Measurements from ENCODE around the gene SCAF1.

The SCAF1 gene

GRCh38 chr19:49635530-49636232, 6.3 kb upstream of the SCAF1 start:
- Histone ChIP-seq H3K9ac (ENCODE audit: low read length) (no peak overlapping the region), H3K4me3 (ENCODE audit: low read depth, low read length, poor library complexity, severe bottlenecking) (no peak overlapping the region), H3K79me2 (ENCODE audit: insufficient read depth, low read length) (no peaks in the 10 kb centered on the region), H3K4me2 (ENCODE audit: low read length) (no peak overlapping the region), H3K27me3 (ENCODE audit: insufficient read depth, low read length) (no peaks in the 10 kb centered on the region), H3K9me2 (ENCODE audit: low read depth, low read length) (no peaks in the 10 kb centered on the region), H3K27ac (ENCODE audit: low read depth, low read length, poor library complexity, severe bottlenecking) (no peak overlapping the region), H2AFZ (ENCODE audit: low read length) (no peak overlapping the region), H3K36me3 (ENCODE audit: insufficient read depth, low read length) (no peaks in the 10 kb centered on the region), H3K9me3 (ENCODE audit: low read length) (no peaks in the 10 kb centered on the region), H3K4me1 (ENCODE audit: insufficient read depth, low read length, severe bottlenecking) (peaks cover 6% of the 10 kb centered on the region), H3F3A (ENCODE audit: insufficient read depth, low read length) (no peaks in the 10 kb centered on the region), H4K20me1 (ENCODE audit: insufficient read depth, low read length) (no peaks in the 10 kb centered on the region)
- no peak for TF ChIP-seq EZH2 (IDR thresholded peaks at IDR 0.05; ENCODE audit: borderline replicate concordance, low read length)
- TF ChIP-seq, protein P1, sequence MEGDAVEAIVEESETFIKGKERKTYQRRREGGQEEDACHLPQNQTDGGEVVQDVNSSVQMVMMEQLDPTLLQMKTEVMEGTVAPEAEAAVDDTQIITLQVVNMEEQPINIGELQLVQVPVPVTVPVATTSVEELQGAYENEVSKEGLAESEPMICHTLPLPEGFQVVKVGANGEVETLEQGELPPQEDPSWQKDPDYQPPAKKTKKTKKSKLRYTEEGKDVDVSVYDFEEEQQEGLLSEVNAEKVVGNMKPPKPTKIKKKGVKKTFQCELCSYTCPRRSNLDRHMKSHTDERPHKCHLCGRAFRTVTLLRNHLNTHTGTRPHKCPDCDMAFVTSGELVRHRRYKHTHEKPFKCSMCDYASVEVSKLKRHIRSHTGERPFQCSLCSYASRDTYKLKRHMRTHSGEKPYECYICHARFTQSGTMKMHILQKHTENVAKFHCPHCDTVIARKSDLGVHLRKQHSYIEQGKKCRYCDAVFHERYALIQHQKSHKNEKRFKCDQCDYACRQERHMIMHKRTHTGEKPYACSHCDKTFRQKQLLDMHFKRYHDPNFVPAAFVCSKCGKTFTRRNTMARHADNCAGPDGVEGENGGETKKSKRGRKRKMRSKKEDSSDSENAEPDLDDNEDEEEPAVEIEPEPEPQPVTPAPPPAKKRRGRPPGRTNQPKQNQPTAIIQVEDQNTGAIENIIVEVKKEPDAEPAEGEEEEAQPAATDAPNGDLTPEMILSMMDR (IDR thresholded peaks at IDR 0.05; ENCODE audit: low read length): no peak

DNA sequence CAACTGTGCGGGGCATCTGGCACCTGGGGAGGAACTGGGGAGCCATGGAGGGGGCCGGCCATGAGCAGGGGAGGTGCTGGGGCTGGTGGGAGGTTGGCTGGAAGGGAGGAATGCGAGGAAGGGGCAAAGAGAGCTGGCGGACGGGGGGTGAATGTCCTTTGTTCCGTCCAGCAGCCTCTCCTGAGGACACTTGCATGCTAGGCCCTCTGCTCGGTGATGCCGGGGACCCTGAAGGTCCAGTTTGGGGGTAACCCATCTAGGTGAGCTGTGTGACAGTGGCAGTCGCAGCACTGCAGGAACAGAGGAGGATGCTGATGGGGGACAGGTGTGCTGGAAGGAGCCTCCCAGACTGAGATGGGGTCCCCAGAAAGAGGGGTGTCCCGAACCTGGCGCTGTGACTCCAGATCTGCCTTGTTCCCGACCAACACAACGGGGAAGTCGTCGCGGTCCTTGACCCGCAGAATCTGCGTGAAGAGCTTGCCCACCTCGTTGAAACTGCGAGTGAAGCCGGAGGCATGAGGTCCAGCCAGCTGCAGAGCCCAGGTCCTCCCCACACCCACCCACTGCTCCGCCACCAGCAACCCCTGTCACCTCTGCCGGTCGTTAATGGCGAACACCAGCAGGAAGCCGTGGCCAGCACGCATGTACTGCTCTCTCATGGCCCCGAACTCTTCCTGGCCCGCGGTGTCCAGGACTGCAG, 5.6 kb upstream of the SCAF1 start:
- H3K9me2 ChIP-seq (ENCODE audit: low read depth, low read length): no peaks in the 10 kb centered on the region
- no peak overlapping the region for H3K9ac ChIP-seq (ENCODE audit: low read length)
- no peak overlapping the region for H3K4me3 ChIP-seq (ENCODE audit: low read depth, low read length, poor library complexity, severe bottlenecking)
- no peak overlapping the region for H2AFZ ChIP-seq (ENCODE audit: low read length)
- no peak overlapping the region for H3K4me2 ChIP-seq (ENCODE audit: low read length)
- H3K9me3 ChIP-seq (ENCODE audit: low read length): no peaks in the 10 kb centered on the region
- H3K4me1 ChIP-seq (ENCODE audit: insufficient read depth, low read length, severe bottlenecking): peaks cover 6% of the 10 kb centered on the region
- no peaks in the 10 kb centered on the region for H3K79me2 ChIP-seq (ENCODE audit: insufficient read depth, low read length)
- H4K20me1 ChIP-seq (ENCODE audit: insufficient read depth, low read length): no peaks in the 10 kb centered on the region
- H3K27me3 ChIP-seq (ENCODE audit: insufficient read depth, low read length): no peaks in the 10 kb centered on the region
- H3K36me3 ChIP-seq (ENCODE audit: insufficient read depth, low read length): no peaks in the 10 kb centered on the region
- no peak for TF ChIP-seq EZH2 (IDR thresholded peaks at IDR 0.05; ENCODE audit: borderline replicate concordance, low read length)
- TF ChIP-seq, protein P1 (IDR thresholded peaks at IDR 0.05; ENCODE audit: low read length): no peak
- no peaks in the 10 kb centered on the region for H3F3A ChIP-seq (ENCODE audit: insufficient read depth, low read length)
- H3K27ac ChIP-seq (ENCODE audit: low read depth, low read length, poor library complexity, severe bottlenecking): no peak overlapping the region

- H3K27me3 ChIP-seq (ENCODE audit: insufficient read depth, low read length): no peaks in the 10 kb centered on the region
- H3K9me3 ChIP-seq (ENCODE audit: low read length): no peaks in the 10 kb centered on the region
- H2AFZ ChIP-seq (ENCODE audit: low read length): no peak overlapping the region
- H3K4me1 ChIP-seq (ENCODE audit: insufficient read depth, low read length, severe bottlenecking): peaks cover 11% of the 10 kb centered on the region
- no peaks in the 10 kb centered on the region for H3K36me3 ChIP-seq (ENCODE audit: insufficient read depth, low read length)
- H3K4me3 ChIP-seq (ENCODE audit: low read depth, low read length, poor library complexity, severe bottlenecking): no peak overlapping the region
- no peak overlapping the region for H3K27ac ChIP-seq (ENCODE audit: low read depth, low read length, poor library complexity, severe bottlenecking)
- H3K4me2 ChIP-seq (ENCODE audit: low read length): no peak overlapping the region
- no peaks in the 10 kb centered on the region for H3F3A ChIP-seq (ENCODE audit: insufficient read depth, low read length)
- TF ChIP-seq, protein P1 (IDR thresholded peaks at IDR 0.05; ENCODE audit: low read length): no peak
- no peak for TF ChIP-seq EZH2 (IDR thresholded peaks at IDR 0.05; ENCODE audit: borderline replicate concordance, low read length)
- no peak overlapping the region for H3K9ac ChIP-seq (ENCODE audit: low read length)
- H4K20me1 ChIP-seq (ENCODE audit: insufficient read depth, low read length): no peaks in the 10 kb centered on the region
- peaks cover 9% of the 10 kb centered on the region for H3K79me2 ChIP-seq (ENCODE audit: insufficient read depth, low read length)
- no peaks in the 10 kb centered on the region for H3K9me2 ChIP-seq (ENCODE audit: low read depth, low read length)
Observed at GRCh38 chr19:49637821-49638738, 3.9 kb upstream of the SCAF1 start.
